GM21526 (cell line): ENCODE data around the gene CSDE1.

Source experiments
- ATAC-seq: cut with Tn5 transposase; IDR thresholded peaks from one replicate; pipeline ENCODE4 v1.9.1; 2021; ENCODE audit warnings: moderate library complexity; ENCODE audit not compliant: unreplicated experiment, low FRiP score

CSDE1 gene

GRCh38 chr1:114668784-114669561 lies 88.8 kb downstream of the CSDE1 start:
- ATAC-seq: no peak

GRCh38 chr1:114668373-114668772 lies 89.4 kb downstream of the CSDE1 start:
- no peak for ATAC-seq

GRCh38 chr1:114666954-114667353 lies 90.8 kb downstream of the CSDE1 start:
- no peak for ATAC-seq
